Liver (tissue), 3 donors: ENCODE results near the gene MESD.

Experiments used
- EGR1 ChIP-seq, 2 donors: IDR thresholded peaks; 2 replicates each; pipeline ENCODE4 v1.6.1; 2016 to 2018; ENCODE audit warnings: antibody characterized with exemption in 2 of 2, low read depth in 2 of 2
- FOXA1 ChIP-seq: IDR thresholded peaks from 2 replicates; pipeline ENCODE4 v1.6.1; 2016; ENCODE audit warnings: antibody characterized with exemption
- GABPA ChIP-seq, 2 donors: IDR thresholded peaks in 1 of 2; conservative IDR thresholded peaks in 1 of 2; 2 replicates each; pipeline ENCODE4 v1.6.1; 2016; ENCODE audit warnings: antibody characterized with exemption in 2 of 2, mild to moderate bottlenecking in 1 of 2, moderate library complexity in 1 of 2
- JUND ChIP-seq, 2 donors: IDR thresholded peaks; 2 replicates each; pipeline ENCODE4 v1.6.1; 2016; ENCODE audit warnings: antibody characterized with exemption in 2 of 2
- RAD21 ChIP-seq, 2 donors: IDR thresholded peaks; 2 replicates each; pipeline ENCODE4 v1.6.1; 2016; ENCODE audit warnings: antibody characterized with exemption in 2 of 2, mild to moderate bottlenecking in 2 of 2
- RXRA ChIP-seq, 2 donors: IDR thresholded peaks; 2 replicates each; pipeline ENCODE4 v1.6.1; 2017 to 2018; ENCODE audit warnings: antibody characterized with exemption in 2 of 2, mild to moderate bottlenecking in 1 of 2
- YY1 ChIP-seq: IDR thresholded peaks from 2 replicates; pipeline ENCODE4 v1.6.1; 2016; ENCODE audit warnings: antibody characterized with exemption, mild to moderate bottlenecking
- TF ChIP-seq, protein P1 (sequence below): fragments of 150-350 bp; IDR thresholded peaks from 2 replicates; pipeline ENCODE4 v1.5.1; 2017; ENCODE audit warnings: improper control_type of control experiment, low read depth, low read length; ENCODE audit not compliant: missing input control
- TF ChIP-seq, protein P2 (sequence below): IDR thresholded peaks from 2 replicates; pipeline ENCODE4 v1.6.1; 2016; ENCODE audit warnings: antibody characterized with exemption, mild to moderate bottlenecking
- TF ChIP-seq, protein P3 (sequence below): IDR thresholded peaks from 2 replicates; pipeline ENCODE4 v1.6.1; 2016; ENCODE audit warnings: antibody characterized with exemption
- TF ChIP-seq, protein P4 (sequence below): IDR thresholded peaks from 2 replicates; pipeline ENCODE4 v1.6.1; 2016; ENCODE audit warnings: antibody characterized with exemption
- donor health status: healthy.
- donor health status: healthy.

DNA sequence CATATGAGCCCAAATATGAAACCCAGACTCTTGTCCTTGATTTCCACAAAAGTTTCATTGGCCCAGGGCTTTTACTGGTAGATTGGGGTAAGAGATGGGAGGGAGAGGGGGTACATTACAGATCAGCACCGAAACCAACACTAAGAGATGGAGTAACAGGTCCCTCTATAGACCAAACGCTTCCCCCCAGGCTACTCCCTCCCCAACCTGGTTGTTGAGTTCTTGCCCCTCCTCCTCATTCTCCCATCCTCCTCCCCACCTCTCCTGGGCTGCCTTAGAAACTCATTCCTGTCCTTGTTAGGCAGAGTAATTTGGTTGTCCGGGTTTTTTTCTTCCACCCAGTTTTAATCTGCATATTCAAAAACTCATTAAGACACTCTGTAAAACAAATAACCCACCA, 74.1 kb downstream of the MESD start:
- TF ChIP-seq, protein P1, sequence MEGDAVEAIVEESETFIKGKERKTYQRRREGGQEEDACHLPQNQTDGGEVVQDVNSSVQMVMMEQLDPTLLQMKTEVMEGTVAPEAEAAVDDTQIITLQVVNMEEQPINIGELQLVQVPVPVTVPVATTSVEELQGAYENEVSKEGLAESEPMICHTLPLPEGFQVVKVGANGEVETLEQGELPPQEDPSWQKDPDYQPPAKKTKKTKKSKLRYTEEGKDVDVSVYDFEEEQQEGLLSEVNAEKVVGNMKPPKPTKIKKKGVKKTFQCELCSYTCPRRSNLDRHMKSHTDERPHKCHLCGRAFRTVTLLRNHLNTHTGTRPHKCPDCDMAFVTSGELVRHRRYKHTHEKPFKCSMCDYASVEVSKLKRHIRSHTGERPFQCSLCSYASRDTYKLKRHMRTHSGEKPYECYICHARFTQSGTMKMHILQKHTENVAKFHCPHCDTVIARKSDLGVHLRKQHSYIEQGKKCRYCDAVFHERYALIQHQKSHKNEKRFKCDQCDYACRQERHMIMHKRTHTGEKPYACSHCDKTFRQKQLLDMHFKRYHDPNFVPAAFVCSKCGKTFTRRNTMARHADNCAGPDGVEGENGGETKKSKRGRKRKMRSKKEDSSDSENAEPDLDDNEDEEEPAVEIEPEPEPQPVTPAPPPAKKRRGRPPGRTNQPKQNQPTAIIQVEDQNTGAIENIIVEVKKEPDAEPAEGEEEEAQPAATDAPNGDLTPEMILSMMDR = no peak
- no peak for TF ChIP-seq GABPA (IDR thresholded peaks at IDR 0.05 in 1 of 2, conservative IDR thresholded peaks at IDR 0.05 in 1 of 2)
- no peak for TF ChIP-seq EGR1 (IDR thresholded peaks at IDR 0.05; ENCODE audit: low read depth in 2 of 2)
- TF ChIP-seq, protein P2, sequence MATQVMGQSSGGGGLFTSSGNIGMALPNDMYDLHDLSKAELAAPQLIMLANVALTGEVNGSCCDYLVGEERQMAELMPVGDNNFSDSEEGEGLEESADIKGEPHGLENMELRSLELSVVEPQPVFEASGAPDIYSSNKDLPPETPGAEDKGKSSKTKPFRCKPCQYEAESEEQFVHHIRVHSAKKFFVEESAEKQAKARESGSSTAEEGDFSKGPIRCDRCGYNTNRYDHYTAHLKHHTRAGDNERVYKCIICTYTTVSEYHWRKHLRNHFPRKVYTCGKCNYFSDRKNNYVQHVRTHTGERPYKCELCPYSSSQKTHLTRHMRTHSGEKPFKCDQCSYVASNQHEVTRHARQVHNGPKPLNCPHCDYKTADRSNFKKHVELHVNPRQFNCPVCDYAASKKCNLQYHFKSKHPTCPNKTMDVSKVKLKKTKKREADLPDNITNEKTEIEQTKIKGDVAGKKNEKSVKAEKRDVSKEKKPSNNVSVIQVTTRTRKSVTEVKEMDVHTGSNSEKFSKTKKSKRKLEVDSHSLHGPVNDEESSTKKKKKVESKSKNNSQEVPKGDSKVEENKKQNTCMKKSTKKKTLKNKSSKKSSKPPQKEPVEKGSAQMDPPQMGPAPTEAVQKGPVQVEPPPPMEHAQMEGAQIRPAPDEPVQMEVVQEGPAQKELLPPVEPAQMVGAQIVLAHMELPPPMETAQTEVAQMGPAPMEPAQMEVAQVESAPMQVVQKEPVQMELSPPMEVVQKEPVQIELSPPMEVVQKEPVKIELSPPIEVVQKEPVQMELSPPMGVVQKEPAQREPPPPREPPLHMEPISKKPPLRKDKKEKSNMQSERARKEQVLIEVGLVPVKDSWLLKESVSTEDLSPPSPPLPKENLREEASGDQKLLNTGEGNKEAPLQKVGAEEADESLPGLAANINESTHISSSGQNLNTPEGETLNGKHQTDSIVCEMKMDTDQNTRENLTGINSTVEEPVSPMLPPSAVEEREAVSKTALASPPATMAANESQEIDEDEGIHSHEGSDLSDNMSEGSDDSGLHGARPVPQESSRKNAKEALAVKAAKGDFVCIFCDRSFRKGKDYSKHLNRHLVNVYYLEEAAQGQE = no peak
- TF ChIP-seq RXRA (IDR thresholded peaks at IDR 0.05) = no peak
- TF ChIP-seq, protein P3, sequence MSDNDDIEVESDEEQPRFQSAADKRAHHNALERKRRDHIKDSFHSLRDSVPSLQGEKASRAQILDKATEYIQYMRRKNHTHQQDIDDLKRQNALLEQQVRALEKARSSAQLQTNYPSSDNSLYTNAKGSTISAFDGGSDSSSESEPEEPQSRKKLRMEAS = no peak
- TF ChIP-seq, protein P4, sequence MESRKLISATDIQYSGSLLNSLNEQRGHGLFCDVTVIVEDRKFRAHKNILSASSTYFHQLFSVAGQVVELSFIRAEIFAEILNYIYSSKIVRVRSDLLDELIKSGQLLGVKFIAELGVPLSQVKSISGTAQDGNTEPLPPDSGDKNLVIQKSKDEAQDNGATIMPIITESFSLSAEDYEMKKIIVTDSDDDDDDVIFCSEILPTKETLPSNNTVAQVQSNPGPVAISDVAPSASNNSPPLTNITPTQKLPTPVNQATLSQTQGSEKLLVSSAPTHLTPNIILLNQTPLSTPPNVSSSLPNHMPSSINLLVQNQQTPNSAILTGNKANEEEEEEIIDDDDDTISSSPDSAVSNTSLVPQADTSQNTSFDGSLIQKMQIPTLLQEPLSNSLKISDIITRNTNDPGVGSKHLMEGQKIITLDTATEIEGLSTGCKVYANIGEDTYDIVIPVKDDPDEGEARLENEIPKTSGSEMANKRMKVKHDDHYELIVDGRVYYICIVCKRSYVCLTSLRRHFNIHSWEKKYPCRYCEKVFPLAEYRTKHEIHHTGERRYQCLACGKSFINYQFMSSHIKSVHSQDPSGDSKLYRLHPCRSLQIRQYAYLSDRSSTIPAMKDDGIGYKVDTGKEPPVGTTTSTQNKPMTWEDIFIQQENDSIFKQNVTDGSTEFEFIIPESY = no peak
- no peak for TF ChIP-seq YY1
- no peak for TF ChIP-seq RAD21 (IDR thresholded peaks at IDR 0.05)
- no peak for TF ChIP-seq JUND (IDR thresholded peaks at IDR 0.05)
- TF ChIP-seq FOXA1 = no peak
